Pancreas (tissue), 10 donors: ENCODE data around the gene ALK. TPM values are rescaled to one million over a fixed set of nuclear protein-coding genes. Genes with fewer than 3 reads are reported as not detected.

Source experiments
- ATAC-seq, 4 donors: fragments of 200-7000 bp; cut with Tn5 transposase; one replicate each; pipeline versions ENCODE4 v1.8.0 to v1.9.1; 2020; ENCODE audit warnings: mild to moderate bottlenecking in 4 of 4, moderate library complexity in 4 of 4
- DNase-seq, 6 donors: peaks; one replicate each; pipeline ENCODE4 v3.0.0-alpha.2; 2020
- FAIRE-seq: peaks from 2 replicates; lab custom pipeline; 2012; peaks lifted over from hg19 to GRCh38; lab: Jason Lieb, UNC
- H3K27ac ChIP-seq, 4 donors: fragments of 200-600 bp; sonication (generic); 1 replicate in 3 of 4; 2 replicates in 1 of 4; pipeline versions ENCODE4 v1.5.0 to v1.8.0; 2020
- H3K27me3 ChIP-seq, 4 donors: fragments of 200-600 bp; one replicate each; pipeline ENCODE4 v1.8.0; 2021
- H3K36me3 ChIP-seq, 3 donors: fragments of 200-600 bp; sonication (generic) in 1 of 3; one replicate each; pipeline versions ENCODE4 v1.5.0 to v1.8.0; 2020 to 2021
- H3K4me1 ChIP-seq, 3 donors: fragments of 200-600 bp; one replicate each; pipeline ENCODE4 v1.8.0; 2021
- H3K4me3 ChIP-seq, 4 donors: fragments of 200-600 bp; sonication (generic) in 2 of 4; one replicate each; pipeline versions ENCODE4 v1.5.0 to v1.8.0; 2020 to 2021
- H3K9me3 ChIP-seq, 4 donors: fragments of 200-600 bp; one replicate each; pipeline ENCODE4 v1.8.0; 2021
- WGBS, 2 donors: extraction: QIAGEN DNeasy Blood & Tissue Kit; methylation state at CpG; one replicate each; pipeline ENCODE4 v1.1.7; 2013; 5-methylcytosine and 5-hydroxymethylcytosine counted together
- intact Hi-C, 3 donors: fragments of 100-400 bp; cut with DNase I; formaldehyde crosslinking; loops; one replicate each; pipeline versions ENCODE4 v1.11.1 to v1.14.2; 2022
- polyA plus RNA-seq, 2 donors: library from polyadenylated mRNA; stranded (reverse); fragments of 200-250 nt; gene quantifications; one replicate each; pipeline ENCODE4 v1.2.3, GENCODE V29; 2013
- total RNA-seq, 6 donors: library from RNA; stranded (reverse); fragmentation: NEBNext Ultra II Directional in 4 of 6; extraction: Animal tissue kit (Norgen Biotek cat#: 25700) in 4 of 6; gene quantifications; one replicate each; pipeline versions ENCODE4 v1.2.1 to v1.2.4, GENCODE V29; 2021 to 2023
- TF ChIP-seq, protein P1 (sequence below), 4 donors: fragments of 200-600 bp; sonication (generic) in 3 of 4; IDR thresholded peaks; one replicate each; pipeline versions ENCODE4 v1.5.0 to v1.8.0; 2021; ENCODE audit warnings: antibody characterized with exemption in 4 of 4
- donor health status: healthy with polysubstance abuse.
- donor health status: DM: no; HTN: no; CAD: no; lungs with moderate emphysema.
- donor health status: DM: no; HTN: no; CAD: no.
- donor health status: control.
- donor health status: control.
- donor health status: Bipolar disorder and iron deficiency.
- donor health status: DM: yes; HTN: yes; CAD: no.
- donor health status: DM: no; HTN: no; CAD: no.
- donor health status: DM: no; HTN: no; CAD: no.
- donor health status: DM: yes; HTN: yes; CAD: no.

ALK gene
- total and polyA plus RNA-seq, 8 donors = 0.05 to 0.17 (median 0.09) TPM; not detected in 2

DNA sequence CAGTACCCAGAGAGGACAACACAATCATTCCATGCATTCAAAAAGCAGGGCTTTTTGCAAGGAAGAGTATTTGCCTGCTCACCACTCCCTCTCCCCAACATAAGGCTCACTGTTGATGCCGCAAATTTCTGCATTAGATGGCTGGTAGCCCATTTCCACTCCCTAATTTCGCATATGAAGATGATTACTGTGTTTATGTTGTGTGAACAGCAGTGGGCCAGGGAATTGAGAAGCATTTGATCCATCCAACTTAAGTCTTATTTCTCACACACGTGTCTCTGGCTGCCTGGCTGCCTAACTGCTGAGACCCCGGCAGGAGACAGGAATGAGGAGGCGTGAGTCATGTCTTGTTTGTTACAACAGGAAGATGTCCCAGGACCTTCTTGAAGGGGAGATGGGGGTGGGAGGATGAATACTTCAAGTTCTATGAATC lies 294.1 kb downstream of the ALK start:
- TF ChIP-seq, protein P1, sequence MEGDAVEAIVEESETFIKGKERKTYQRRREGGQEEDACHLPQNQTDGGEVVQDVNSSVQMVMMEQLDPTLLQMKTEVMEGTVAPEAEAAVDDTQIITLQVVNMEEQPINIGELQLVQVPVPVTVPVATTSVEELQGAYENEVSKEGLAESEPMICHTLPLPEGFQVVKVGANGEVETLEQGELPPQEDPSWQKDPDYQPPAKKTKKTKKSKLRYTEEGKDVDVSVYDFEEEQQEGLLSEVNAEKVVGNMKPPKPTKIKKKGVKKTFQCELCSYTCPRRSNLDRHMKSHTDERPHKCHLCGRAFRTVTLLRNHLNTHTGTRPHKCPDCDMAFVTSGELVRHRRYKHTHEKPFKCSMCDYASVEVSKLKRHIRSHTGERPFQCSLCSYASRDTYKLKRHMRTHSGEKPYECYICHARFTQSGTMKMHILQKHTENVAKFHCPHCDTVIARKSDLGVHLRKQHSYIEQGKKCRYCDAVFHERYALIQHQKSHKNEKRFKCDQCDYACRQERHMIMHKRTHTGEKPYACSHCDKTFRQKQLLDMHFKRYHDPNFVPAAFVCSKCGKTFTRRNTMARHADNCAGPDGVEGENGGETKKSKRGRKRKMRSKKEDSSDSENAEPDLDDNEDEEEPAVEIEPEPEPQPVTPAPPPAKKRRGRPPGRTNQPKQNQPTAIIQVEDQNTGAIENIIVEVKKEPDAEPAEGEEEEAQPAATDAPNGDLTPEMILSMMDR (IDR thresholded peaks at IDR 0.05) = no peak
- WGBS, 2 donors = 79 to 90% methylated on average over 5 of the region's 5 CpGs
- intact Hi-C loops = no loop called here
- FAIRE-seq (no peak), DNase-seq (no peak), ATAC-seq (no peak)
- H3K27me3 ChIP-seq = no peaks in the 10 kb centered on the region
- no peak overlapping the region for H3K27ac ChIP-seq
- no peaks in the 10 kb centered on the region for H3K36me3 ChIP-seq
- peaks cover 0 to 4% (median 0%) of the 10 kb centered on the region in 3 donors for H3K4me1 ChIP-seq
- no peaks in the 10 kb centered on the region for H3K9me3 ChIP-seq
- H3K4me3 ChIP-seq = no peak overlapping the region

DNA sequence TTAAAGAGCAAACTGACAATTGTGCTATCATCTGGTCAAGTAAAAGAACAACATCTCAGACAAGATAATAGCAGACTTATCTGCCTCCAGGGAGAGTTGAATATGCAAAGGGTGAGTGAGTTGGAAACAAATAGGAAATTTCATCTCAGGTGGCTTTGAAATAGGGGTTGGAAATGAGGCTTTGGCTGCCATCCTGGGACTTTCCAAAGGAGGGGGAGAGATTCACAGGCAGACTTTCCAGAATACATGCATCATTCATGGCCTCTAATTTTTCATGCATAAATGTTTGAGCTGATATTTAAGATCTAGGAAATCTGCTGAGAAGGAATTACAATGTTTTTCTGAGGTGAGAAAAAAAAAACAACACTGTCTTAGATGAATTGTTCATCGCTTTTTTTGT lies 300.5 kb downstream of the ALK start:
- intact Hi-C loops = no loop called here
- FAIRE-seq = no peak

DNA sequence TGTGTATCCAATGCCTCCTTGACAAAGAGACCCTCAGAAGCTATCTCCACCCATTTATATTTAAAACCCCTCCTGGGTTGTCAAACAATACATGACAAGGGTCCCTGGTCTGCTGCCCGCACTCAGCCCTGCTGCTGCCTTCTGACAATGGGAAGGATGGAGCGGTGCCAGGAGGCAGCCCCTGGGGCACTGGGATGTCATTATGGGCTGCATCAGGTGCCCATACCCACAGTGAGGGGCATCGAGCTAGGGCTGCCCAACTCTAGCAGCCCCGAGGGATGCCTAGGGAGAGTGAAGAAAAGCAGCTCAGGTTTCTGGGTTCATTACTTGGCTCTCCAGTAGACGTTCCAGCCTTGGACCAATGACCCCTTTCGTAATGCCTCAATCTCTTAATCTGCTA lies 301.7 kb downstream of the ALK start:
- no peaks in the 10 kb centered on the region for H3K27me3 ChIP-seq
- no peak for DNase-seq
- intact Hi-C loops = no loop called here
- H3K4me1 ChIP-seq = no peaks in the 10 kb centered on the region
- WGBS, 2 donors = 89 to 90% methylated on average over 6 of the region's 6 CpGs
- H3K9me3 ChIP-seq = no peaks in the 10 kb centered on the region
- FAIRE-seq = no peak
- ATAC-seq = no peak
- no peak overlapping the region for H3K4me3 ChIP-seq
- TF ChIP-seq, protein P1 (IDR thresholded peaks at IDR 0.05) = no peak
- no peak overlapping the region for H3K27ac ChIP-seq
- no peaks in the 10 kb centered on the region for H3K36me3 ChIP-seq

More for the DNA sequence above, 300.5 kb downstream of the ALK start:
- Histone ChIP-seq H3K36me3 (no peaks in the 10 kb centered on the region), H3K27me3 (no peaks in the 10 kb centered on the region), H3K4me3 (no peak overlapping the region), H3K9me3 (no peaks in the 10 kb centered on the region), H3K27ac (no peak overlapping the region), H3K4me1 (no peaks in the 10 kb centered on the region)
- TF ChIP-seq, protein P1 (IDR thresholded peaks at IDR 0.05) = no peak
- 91 to 97% methylated on average over 1 of the region's 1 CpG for WGBS, 2 donors
- DNase-seq (no peak), ATAC-seq (peak in 1 of 4 donors; percentile 24)

DNA sequence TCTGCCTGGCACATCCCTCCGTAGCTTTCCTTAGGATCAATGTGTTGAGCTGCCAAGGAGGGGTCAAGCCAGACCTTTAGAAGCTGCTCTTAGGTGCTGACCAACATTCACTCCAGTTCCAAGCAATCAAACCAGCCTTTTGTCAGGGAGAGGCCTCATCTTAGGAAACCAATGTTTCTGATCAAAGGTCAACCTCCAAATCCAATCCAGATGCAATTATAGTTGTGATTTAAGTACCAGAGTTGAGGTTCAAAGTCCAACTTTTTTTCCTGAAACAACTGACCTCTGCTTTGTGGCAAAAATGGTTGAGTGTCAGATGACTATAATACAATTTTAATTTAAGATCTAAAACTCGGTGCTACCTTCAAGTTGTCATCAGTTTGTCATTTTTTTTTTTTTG lies 303.4 kb downstream of the ALK start:
- intact Hi-C loops = no loop called here
- Histone ChIP-seq H3K4me1 (no peaks in the 10 kb centered on the region), H3K36me3 (no peaks in the 10 kb centered on the region), H3K9me3 (no peaks in the 10 kb centered on the region), H3K4me3 (no peak overlapping the region), H3K27ac (no peak overlapping the region), H3K27me3 (no peaks in the 10 kb centered on the region)
- FAIRE-seq (no peak), ATAC-seq (no peak), DNase-seq (no peak)
- WGBS, 2 donors = 64 to 75% methylated on average over 2 of the region's 2 CpGs
- TF ChIP-seq, protein P1 (IDR thresholded peaks at IDR 0.05) = no peak

DNA sequence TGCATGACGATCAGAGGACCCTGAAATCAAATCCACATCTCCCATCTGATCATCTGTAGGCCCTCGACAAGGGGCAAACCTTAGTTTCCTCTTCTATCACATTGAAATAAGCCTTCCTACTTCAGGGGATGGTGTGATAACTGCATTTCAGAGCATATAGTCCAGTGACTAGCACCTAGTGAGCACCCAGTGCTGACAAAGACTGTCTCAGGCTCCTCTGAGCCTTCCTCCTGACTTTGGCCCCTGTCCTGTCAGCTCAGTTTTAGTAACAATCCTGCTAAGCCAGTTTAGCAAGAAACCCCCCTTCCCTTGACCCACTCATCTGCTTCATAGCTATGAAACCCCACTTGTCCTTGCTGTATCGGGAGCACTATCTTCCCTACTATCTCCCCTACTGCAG lies 304.0 kb downstream of the ALK start:
- no peak for ATAC-seq
- FAIRE-seq = no peak
- no peak overlapping the region for H3K4me3 ChIP-seq
- H3K9me3 ChIP-seq = no peaks in the 10 kb centered on the region
- DNase-seq = no peak
- intact Hi-C loops = no loop called here
- no peaks in the 10 kb centered on the region for H3K36me3 ChIP-seq
- no peaks in the 10 kb centered on the region for H3K4me1 ChIP-seq
- WGBS, 2 donors = 79 to 95% methylated on average over 3 of the region's 3 CpGs
- H3K27me3 ChIP-seq = no peaks in the 10 kb centered on the region
- TF ChIP-seq, protein P1 (IDR thresholded peaks at IDR 0.05) = no peak
- no peak overlapping the region for H3K27ac ChIP-seq
